ENCODE measurements around the gene IQCH. TPM values are rescaled to one million over a fixed set of nuclear protein-coding genes. Genes with fewer than 3 reads are reported as not detected.

IQCH gene
- 0.97 TPM for polyA plus RNA-seq
- long read RNA-seq, donor 1 = 0 reads
- long read RNA-seq, donor 2 = 0 reads
- long read RNA-seq, donor 3 = 0 reads
- long read RNA-seq, donor 4 = 0 reads
- long read RNA-seq, donor 5 = 0 reads
- long read RNA-seq, donor 6 = 0 reads
- long read RNA-seq, donor 7 = 0 reads
- long read RNA-seq, donor 8 = 0 reads
- long read RNA-seq, donor 9 = 0 reads
- long read RNA-seq, donor 10 = 0 reads
- long read RNA-seq, donor 11 = 0 reads

DNA sequence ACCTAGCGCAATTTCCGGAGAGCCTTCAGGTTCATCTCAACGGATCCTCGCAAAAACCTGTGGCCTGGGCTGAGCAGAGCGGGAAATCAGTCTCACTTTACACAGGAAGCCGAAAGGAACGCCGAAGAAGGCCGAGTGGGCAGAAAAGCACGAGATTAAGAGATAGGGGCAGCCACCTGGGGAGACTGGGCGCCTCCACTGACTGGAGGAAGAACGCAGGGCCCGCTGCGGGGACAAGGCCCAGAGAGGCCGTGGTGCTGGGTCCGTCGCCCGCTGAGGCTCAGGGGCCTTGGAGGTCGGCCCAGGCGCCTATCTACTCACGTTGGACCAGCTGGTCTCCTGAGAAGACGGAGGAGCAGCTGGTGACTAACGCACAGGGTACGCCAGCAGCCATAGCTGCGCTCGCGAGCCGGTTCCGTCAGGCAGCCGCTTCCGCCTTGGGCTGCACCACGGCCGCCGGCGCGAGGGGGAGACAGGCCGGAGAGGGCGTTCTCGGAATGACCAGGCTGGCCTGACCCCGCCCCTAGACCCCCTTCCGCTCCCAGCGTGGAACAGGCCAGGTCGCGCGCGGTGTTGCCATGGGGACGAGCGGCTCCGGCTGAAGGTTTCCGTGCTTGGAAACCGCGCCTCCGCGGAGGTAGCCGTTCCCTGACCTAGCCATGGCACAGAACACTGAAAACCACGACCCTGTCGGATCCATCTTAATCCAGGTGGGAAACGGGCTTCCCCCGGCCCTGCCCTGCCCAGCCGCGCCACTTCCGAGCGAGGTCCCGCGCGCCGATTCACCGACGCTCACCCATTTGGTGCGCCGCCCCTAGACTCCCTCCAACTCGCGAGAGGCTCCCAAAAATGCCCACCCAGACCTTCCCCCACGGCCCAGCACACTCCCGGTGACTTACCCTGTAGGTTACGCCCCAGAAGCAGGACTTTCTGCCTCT is at the start of gene IQCH, which contains the start of gene AAGAB:
Gene IQCH (plus strand): TSS at position 549 of the 938 bp plus-strand sequence. CDS start 111 bp downstream, at position 660.
Gene AAGAB (minus strand): TSS at position 424 of the 938 bp plus-strand sequence. CDS start 30 bp downstream, at position 394.
- no peaks in the 10 kb centered on the region for H3K27me3 ChIP-seq (ENCODE audit: control insufficient read depth, insufficient read depth, low read length)
- peak; percentile 96 to 98 for DNase-seq
- WGBS (ENCODE audit: insufficient coverage, low lambda C conversion rate) = no CpG with 5 or more reads among the region's 76 CpGs
- peaks cover 5% of the 10 kb centered on the region for H3K4me1 ChIP-seq (ENCODE audit: control insufficient read depth, insufficient read depth, low read length)
- peak within 1 kb of the TSS; percentile 72 for H3K4me3 ChIP-seq (ENCODE audit: low read length)
- peak within 1 kb of the TSS; percentile 63 for H3K27ac ChIP-seq (ENCODE audit: low read length)
- no peaks in the 10 kb centered on the region for H3K36me3 ChIP-seq (ENCODE audit: control insufficient read depth, insufficient read depth, low read length)
- H3K9me3 ChIP-seq (ENCODE audit: control insufficient read depth, low read depth, low read length) = no peaks in the 10 kb centered on the region

DNA sequence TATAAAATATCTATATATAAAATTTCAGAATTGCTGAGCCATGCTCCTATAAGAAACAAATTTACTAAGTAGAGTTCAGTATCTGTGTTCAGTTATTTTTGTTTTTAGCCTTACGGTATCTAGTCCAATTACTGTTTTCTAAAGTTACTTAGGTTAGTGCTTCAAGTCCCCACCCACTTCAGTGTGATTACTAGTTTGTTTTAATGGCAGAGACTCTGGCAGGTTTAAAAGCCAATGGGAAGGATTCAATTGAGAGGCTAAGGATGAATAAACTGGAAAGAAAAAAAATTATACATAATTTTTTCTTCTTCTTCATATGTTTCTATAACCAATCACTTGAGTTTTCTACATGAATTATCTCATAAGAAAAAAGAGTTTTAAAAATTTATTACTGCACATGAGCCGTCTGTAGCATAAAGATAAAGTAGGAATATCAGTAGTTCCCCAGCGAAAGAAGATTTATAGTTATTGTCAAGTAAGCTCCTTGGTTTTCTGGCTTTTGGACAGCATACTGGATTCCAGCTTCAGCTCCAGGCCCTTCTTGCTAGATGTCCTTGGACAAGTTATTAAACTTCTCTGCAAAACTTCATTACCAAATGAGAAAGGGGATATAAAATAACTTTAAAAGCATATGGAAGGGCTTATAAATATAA is 46.9 kb upstream of the IQCH start:
- Histone ChIP-seq H3K36me3 (ENCODE audit: control insufficient read depth, insufficient read depth, low read length) (peaks cover 14% of the 10 kb centered on the region), H3K9me3 (ENCODE audit: control insufficient read depth, low read depth, low read length) (no peaks in the 10 kb centered on the region), H3K4me3 (ENCODE audit: low read length) (no peak overlapping the region), H3K27me3 (ENCODE audit: control insufficient read depth, insufficient read depth, low read length) (no peaks in the 10 kb centered on the region), H3K27ac (ENCODE audit: low read length) (no peak overlapping the region), H3K4me1 (ENCODE audit: control insufficient read depth, insufficient read depth, low read length) (no peaks in the 10 kb centered on the region)
- WGBS (ENCODE audit: insufficient coverage, low lambda C conversion rate) = 90% methylated on average over 2 of the region's 3 CpGs
- DNase-seq = no peak

DNA sequence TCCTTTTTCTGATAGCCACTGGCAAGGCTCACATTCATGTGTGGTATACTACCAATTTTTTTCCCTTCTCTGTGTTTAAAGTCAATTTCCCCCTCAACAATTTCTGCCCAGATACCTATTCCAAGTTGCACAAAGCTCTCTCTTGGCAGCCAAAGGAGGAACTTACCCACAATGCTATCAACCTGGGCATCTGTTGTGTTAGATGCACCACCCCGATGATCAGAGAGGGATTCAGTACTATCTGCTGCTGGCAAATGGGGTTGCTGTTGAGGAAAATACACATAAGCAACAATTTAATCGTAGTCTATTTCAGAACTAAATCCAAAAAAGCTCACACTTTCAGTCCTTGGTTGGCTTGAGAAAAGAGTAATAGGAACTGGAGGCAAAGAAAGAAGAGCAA is 46.2 kb upstream of the IQCH start:
- no CpG with 5 or more reads among the region's 2 CpGs for WGBS (ENCODE audit: insufficient coverage, low lambda C conversion rate)

DNA sequence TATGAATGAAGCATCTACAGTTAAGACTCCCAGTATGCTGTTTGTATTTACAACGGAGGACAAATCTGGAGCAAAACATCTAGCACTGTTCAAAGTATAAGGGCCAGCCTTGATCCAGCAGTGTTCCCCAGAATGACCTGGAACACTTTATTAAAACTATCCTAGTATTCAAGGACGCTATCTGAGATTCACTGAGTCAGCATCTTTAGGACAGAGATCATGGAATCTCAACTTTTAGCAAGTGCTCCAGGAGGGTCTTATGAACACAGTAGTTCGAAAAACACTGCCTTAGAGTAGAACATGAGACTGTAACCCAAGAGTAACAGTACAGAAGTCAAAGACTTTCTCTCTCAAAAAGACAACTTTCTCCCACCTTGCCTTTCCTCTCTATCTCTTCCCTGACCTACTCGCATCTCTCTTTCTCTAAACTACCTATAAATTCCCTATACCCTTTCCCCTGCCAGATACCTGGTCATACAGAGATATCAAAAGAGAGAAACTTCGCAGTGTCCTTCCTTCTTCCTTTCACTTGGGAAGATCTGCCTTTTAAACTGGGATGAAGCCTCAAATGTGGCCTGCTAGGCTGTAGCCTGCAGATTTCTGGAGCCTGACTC is 43.9 kb upstream of the IQCH start:
- Histone ChIP-seq H3K9me3 (ENCODE audit: control insufficient read depth, low read depth, low read length) (no peaks in the 10 kb centered on the region), H3K36me3 (ENCODE audit: control insufficient read depth, insufficient read depth, low read length) (peaks cover 11% of the 10 kb centered on the region), H3K4me3 (ENCODE audit: low read length) (no peak overlapping the region), H3K27me3 (ENCODE audit: control insufficient read depth, insufficient read depth, low read length) (no peaks in the 10 kb centered on the region), H3K4me1 (ENCODE audit: control insufficient read depth, insufficient read depth, low read length) (no peaks in the 10 kb centered on the region), H3K27ac (ENCODE audit: low read length) (no peak overlapping the region)
- DNase-seq = no peak
- WGBS (ENCODE audit: insufficient coverage, low lambda C conversion rate) = 100% methylated on average over 3 of the region's 5 CpGs

More for the DNA sequence above, 46.2 kb upstream of the IQCH start:
- DNase-seq = no peak
- Histone ChIP-seq H3K27me3 (ENCODE audit: control insufficient read depth, insufficient read depth, low read length) (no peaks in the 10 kb centered on the region), H3K27ac (ENCODE audit: low read length) (no peak overlapping the region), H3K9me3 (ENCODE audit: control insufficient read depth, low read depth, low read length) (no peaks in the 10 kb centered on the region), H3K4me3 (ENCODE audit: low read length) (no peak overlapping the region), H3K36me3 (ENCODE audit: control insufficient read depth, insufficient read depth, low read length) (peaks cover 14% of the 10 kb centered on the region), H3K4me1 (ENCODE audit: control insufficient read depth, insufficient read depth, low read length) (no peaks in the 10 kb centered on the region)

DNA sequence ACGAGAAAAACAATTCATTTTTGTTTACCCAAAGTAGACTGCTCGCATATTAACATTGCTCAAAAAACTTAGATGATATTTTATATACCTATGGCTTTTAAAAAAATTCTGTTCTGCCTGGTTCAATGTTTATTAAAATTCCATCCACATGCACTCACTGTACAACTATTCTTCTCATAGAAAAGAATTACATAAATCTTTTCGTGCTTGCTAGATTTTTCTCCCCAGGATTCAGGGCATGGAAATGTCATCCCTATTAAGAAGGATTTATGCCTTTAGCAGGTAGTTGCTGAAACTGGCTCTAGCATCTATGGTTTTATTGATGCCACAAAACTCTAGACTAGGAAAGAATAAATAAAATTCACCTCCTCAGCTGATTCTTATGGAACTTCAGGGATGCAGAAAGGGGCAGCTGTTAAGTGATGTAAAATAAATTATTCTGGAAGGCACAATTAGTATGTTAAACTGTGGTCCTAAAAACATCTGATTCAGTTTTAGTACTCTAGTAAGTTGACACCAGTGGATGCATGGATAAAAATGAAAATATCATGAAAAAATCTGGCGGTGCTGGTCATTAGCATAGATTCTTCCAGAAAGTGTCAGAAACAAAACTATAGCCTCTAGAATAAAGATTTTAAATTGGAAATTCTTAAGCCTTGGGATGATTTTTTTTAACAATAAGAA is 41.8 kb upstream of the IQCH start:
- H3K4me3 ChIP-seq (ENCODE audit: low read length) = no peak overlapping the region
- H3K9me3 ChIP-seq (ENCODE audit: control insufficient read depth, low read depth, low read length) = no peaks in the 10 kb centered on the region
- no peaks in the 10 kb centered on the region for H3K4me1 ChIP-seq (ENCODE audit: control insufficient read depth, insufficient read depth, low read length)
- no peak overlapping the region for H3K27ac ChIP-seq (ENCODE audit: low read length)
- peaks cover 10% of the 10 kb centered on the region for H3K36me3 ChIP-seq (ENCODE audit: control insufficient read depth, insufficient read depth, low read length)
- no peak for DNase-seq
- H3K27me3 ChIP-seq (ENCODE audit: control insufficient read depth, insufficient read depth, low read length) = no peaks in the 10 kb centered on the region
- 66% methylated on average over 4 of the region's 4 CpGs for WGBS (ENCODE audit: insufficient coverage, low lambda C conversion rate)

DNA sequence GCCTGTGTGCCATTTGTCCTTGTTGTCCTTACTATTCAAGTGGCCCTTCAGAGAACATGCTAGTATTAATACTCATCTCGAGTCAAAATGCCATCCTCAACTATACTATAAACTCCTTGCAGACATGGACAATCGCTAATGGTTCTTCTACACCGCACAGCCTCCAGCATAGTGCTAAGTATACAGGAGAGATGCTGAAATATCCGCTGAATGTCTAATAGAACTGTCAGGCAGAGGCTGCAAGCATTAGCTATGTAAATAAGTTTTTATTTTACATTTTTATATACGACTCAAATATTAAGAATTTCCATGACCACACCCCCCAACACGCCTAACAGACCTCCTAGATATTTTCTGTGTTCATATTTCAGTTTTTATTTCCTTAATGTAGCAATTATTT is 39.5 kb upstream of the IQCH start:
- H3K9me3 ChIP-seq (ENCODE audit: control insufficient read depth, low read depth, low read length) = no peaks in the 10 kb centered on the region
- H3K27ac ChIP-seq (ENCODE audit: low read length) = no peak overlapping the region
- no peaks in the 10 kb centered on the region for H3K27me3 ChIP-seq (ENCODE audit: control insufficient read depth, insufficient read depth, low read length)
- DNase-seq = no peak
- peaks cover 3% of the 10 kb centered on the region for H3K36me3 ChIP-seq (ENCODE audit: control insufficient read depth, insufficient read depth, low read length)
- no peak overlapping the region for H3K4me3 ChIP-seq (ENCODE audit: low read length)
- WGBS (ENCODE audit: insufficient coverage, low lambda C conversion rate) = 94% methylated on average over 4 of the region's 6 CpGs
- H3K4me1 ChIP-seq (ENCODE audit: control insufficient read depth, insufficient read depth, low read length) = no peaks in the 10 kb centered on the region

DNA sequence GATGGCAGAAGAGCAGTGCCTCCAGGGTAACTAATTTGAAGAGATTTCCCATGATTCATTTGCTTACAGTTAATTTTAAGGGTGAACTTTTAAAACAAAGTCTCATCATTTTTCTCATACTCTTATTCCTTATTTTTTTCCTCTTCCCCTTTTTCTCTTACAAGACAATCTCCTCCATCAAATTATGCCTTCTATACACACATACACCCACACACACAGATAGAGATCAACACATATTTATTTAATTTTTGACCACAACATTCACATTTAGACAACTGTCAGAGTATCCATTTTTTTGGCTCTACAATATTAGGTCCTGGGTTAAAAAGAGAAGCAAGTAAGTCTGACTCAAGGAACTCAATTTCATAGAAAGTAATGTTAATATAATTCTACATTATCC is 37.7 kb upstream of the IQCH start:
- H3K36me3 ChIP-seq (ENCODE audit: control insufficient read depth, insufficient read depth, low read length) = peaks cover 3% of the 10 kb centered on the region
- H3K27me3 ChIP-seq (ENCODE audit: control insufficient read depth, insufficient read depth, low read length) = no peaks in the 10 kb centered on the region
- H3K4me1 ChIP-seq (ENCODE audit: control insufficient read depth, insufficient read depth, low read length) = no peaks in the 10 kb centered on the region
- H3K9me3 ChIP-seq (ENCODE audit: control insufficient read depth, low read depth, low read length) = no peaks in the 10 kb centered on the region
- no peak for DNase-seq
- no peak overlapping the region for H3K4me3 ChIP-seq (ENCODE audit: low read length)
- no peak overlapping the region for H3K27ac ChIP-seq (ENCODE audit: low read length)

DNA sequence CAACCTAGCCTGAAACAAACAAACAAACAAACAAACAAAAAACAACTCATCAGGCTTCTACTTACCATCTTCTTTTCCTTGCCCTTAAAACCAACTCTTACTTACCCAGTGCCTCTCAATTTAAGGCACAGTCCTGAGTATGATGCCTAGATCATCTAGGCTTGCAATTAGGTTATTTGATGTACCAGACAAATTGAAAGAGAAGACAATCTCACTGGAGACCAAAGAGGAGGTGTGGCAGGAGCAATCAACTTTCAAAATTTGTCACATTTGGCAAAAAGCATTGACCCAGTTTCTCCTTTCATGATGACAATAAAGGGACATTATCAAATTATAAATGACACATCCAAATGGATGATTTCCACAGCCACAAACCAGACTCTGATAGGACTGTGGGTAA is 36.2 kb upstream of the IQCH start:
- Histone ChIP-seq H3K4me1 (ENCODE audit: control insufficient read depth, insufficient read depth, low read length) (no peaks in the 10 kb centered on the region), H3K4me3 (ENCODE audit: low read length) (no peak overlapping the region), H3K27me3 (ENCODE audit: control insufficient read depth, insufficient read depth, low read length) (no peaks in the 10 kb centered on the region), H3K27ac (ENCODE audit: low read length) (no peak overlapping the region), H3K36me3 (ENCODE audit: control insufficient read depth, insufficient read depth, low read length) (peaks cover 3% of the 10 kb centered on the region), H3K9me3 (ENCODE audit: control insufficient read depth, low read depth, low read length) (no peaks in the 10 kb centered on the region)
- DNase-seq = no peak

DNA sequence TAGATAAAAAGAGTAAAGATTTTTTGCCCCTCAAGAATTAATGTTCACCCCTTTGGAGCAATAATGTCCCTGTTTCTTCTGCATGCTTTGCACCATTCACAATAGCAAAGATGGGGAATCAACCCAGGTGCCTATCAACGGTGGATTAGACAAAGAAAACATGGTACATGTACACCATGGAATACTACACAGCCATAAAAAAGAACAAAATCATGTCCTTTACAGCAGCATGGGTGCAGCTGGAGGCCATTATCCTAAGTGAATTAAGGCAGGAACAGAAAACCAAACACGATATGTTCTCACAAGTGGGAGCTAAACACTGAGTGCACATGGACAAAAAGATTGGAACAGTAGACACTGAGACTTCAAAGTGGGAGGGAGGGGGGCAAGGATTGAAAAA is 35.3 kb upstream of the IQCH start:
- no peak overlapping the region for H3K4me3 ChIP-seq (ENCODE audit: low read length)
- H3K9me3 ChIP-seq (ENCODE audit: control insufficient read depth, low read depth, low read length) = no peaks in the 10 kb centered on the region
- H3K4me1 ChIP-seq (ENCODE audit: control insufficient read depth, insufficient read depth, low read length) = no peaks in the 10 kb centered on the region
- WGBS (ENCODE audit: insufficient coverage, low lambda C conversion rate) = 100% methylated on average over 1 of the region's 2 CpGs
- H3K36me3 ChIP-seq (ENCODE audit: control insufficient read depth, insufficient read depth, low read length) = peaks cover 3% of the 10 kb centered on the region
- no peak overlapping the region for H3K27ac ChIP-seq (ENCODE audit: low read length)
- DNase-seq = no peak
- H3K27me3 ChIP-seq (ENCODE audit: control insufficient read depth, insufficient read depth, low read length) = no peaks in the 10 kb centered on the region

DNA sequence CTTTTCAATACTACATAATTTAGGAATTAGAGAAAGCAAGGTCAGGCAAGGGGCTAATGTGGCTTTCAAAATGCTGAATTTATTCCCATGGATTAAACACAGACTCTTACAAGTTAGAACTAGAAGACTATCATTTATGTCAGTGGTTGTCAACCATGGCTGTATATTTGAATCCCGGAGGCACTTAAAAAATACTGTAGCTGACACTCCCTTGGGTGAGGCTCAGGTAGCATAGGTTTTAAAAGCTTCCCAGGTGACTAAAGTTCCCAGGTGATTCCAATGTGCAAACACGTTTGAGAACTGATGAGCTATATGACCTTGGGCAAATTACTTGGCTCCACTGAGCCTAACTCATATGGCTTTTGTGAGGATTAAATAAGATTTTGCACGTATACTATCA is 29.7 kb upstream of the IQCH start:
- Histone ChIP-seq H3K4me1 (ENCODE audit: control insufficient read depth, insufficient read depth, low read length) (no peaks in the 10 kb centered on the region), H3K4me3 (ENCODE audit: low read length) (no peak overlapping the region), H3K27ac (ENCODE audit: low read length) (no peak overlapping the region), H3K27me3 (ENCODE audit: control insufficient read depth, insufficient read depth, low read length) (no peaks in the 10 kb centered on the region), H3K36me3 (ENCODE audit: control insufficient read depth, insufficient read depth, low read length) (no peaks in the 10 kb centered on the region), H3K9me3 (ENCODE audit: control insufficient read depth, low read depth, low read length) (no peaks in the 10 kb centered on the region)
- DNase-seq = peak in 1 of 2 donors; percentile 23
- WGBS (ENCODE audit: insufficient coverage, low lambda C conversion rate) = no CpG with 5 or more reads among the region's 3 CpGs
